ENCODE data around the gene KCNQ1OT1.

Gene KCNQ1OT1

GRCh38 chr11:2701898-2702434 is 2.2 kb upstream of the KCNQ1OT1 start:
- no peak for DNase-seq

GRCh38 chr11:2701230-2701629 is 1.4 kb upstream of the KCNQ1OT1 start:
- DNase-seq, result no peak

GRCh38 chr11:2700415-2701211 is 819 bp upstream of the KCNQ1OT1 start:
- DNase-seq, result peak; percentile 5

GRCh38 chr11:2699185-2699530 is 636 bp downstream of the KCNQ1OT1 start:
- no peak for DNase-seq

- no peak for DNase-seq
These were observed 1.2 kb downstream of the KCNQ1OT1 start for GRCh38 chr11:2698386-2699184.

GRCh38 chr11:2697866-2698265 is 1.9 kb downstream of the KCNQ1OT1 start:
- DNase-seq, result no peak

GRCh38 chr11:2696455-2696854 is 3.3 kb downstream of the KCNQ1OT1 start:
- no peak for DNase-seq

- DNase-seq, result no peak
These were observed 4.5 kb downstream of the KCNQ1OT1 start for GRCh38 chr11:2694995-2695939.

GRCh38 chr11:2694495-2694894 is 5.3 kb downstream of the KCNQ1OT1 start:
- no peak for DNase-seq

GRCh38 chr11:2693271-2694261 is 6.2 kb downstream of the KCNQ1OT1 start:
- no peak for DNase-seq

GRCh38 chr11:2691991-2692875 is 7.6 kb downstream of the KCNQ1OT1 start:
- no peak for DNase-seq

- DNase-seq, result no peak
These were observed 8.4 kb downstream of the KCNQ1OT1 start for GRCh38 chr11:2691355-2691761.

- DNase-seq, result no peak
These were observed 9.0 kb downstream of the KCNQ1OT1 start for GRCh38 chr11:2690596-2691354.

- no peak for DNase-seq
These were observed 9.9 kb downstream of the KCNQ1OT1 start for GRCh38 chr11:2689651-2690575.

GRCh38 chr11:2688381-2689231 is 11.2 kb downstream of the KCNQ1OT1 start:
- DNase-seq, result no peak

- no peak for DNase-seq
These were observed 12.0 kb downstream of the KCNQ1OT1 start for GRCh38 chr11:2687782-2688191.

GRCh38 chr11:2687223-2687530 is 12.6 kb downstream of the KCNQ1OT1 start:
- no peak for DNase-seq
